ENCODE measurements around the gene ASCC3.

DNA sequence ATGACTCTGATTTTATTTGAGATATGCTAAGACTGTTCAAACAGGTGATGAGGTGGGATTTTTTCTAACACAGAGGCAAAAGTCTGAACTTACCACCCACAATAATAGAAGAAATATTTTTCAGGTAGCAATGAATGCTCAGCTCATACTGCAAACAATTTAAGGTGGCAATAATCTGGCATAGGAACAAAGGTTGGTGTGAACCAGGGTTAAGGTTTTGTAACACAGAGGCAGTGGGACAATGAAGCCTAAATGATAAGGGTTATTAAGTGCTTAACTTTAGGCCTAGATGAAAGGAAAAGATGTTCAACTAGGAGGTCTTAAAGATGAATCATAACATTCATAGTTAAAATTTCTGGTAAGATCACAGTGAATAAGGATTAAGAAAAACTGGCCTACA is 4.9 kb downstream of the ASCC3 start:
- TF ChIP-seq CTCF (IDR thresholded peaks at IDR 0.05 in 2 of 3, conservative IDR thresholded peaks at IDR 0.05 in 1 of 3; ENCODE audit: borderline replicate concordance in 1 of 3, insufficient read depth in 1 of 3, low read depth in 2 of 3, low read length in 2 of 3): no peak
- no peak for TF ChIP-seq YY1 (IDR thresholded peaks at IDR 0.05; ENCODE audit: extremely low read depth, insufficient replicate concordance, low read depth, low read length)

All from HCT116 (cell line).